ENCODE results near the gene TRIM45.

DNA sequence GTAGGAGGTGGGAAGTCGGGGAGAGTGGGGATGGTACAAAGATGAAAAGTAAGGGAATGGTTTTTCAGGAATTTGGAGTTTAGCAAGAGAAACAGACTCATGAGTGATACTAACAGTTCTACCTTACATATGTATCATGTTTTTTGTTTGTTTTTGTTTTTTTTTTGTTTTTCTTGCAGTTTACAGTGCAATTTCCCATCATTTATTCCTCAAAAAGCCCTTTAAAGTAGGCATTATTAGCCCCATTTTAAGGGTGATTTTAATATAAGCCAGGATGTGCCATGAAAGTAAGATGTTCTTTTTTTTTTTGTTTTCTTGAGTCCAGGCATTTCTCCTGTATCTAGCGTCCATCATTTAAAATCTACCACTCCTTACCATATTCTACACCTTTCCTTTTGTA, 13.8 kb upstream of the TRIM45 start:
- TF ChIP-seq FOS (IDR thresholded peaks at IDR 0.05; ENCODE audit: low read depth, low read length) (no peak), CTCF (conservative IDR thresholded peaks at IDR 0.05; ENCODE audit: low read depth, low read length) (no peak), MAZ (IDR thresholded peaks at IDR 0.05; ENCODE audit: borderline replicate concordance, low read depth, low read length) (no peak), NFE2L2 (IDR thresholded peaks at IDR 0.05; ENCODE audit: low read depth, low read length) (no peak), MXI1 (IDR thresholded peaks at IDR 0.05; ENCODE audit: borderline replicate concordance, low read depth, low read length) (no peak), POLR2A (IDR thresholded peaks at IDR 0.05; ENCODE audit: low read depth, low read length) (no peak), RFX5 (IDR thresholded peaks at IDR 0.05; ENCODE audit: low read depth, low read length) (no peak), ELK1 (IDR thresholded peaks at IDR 0.05; ENCODE audit: borderline replicate concordance, low read depth, low read length) (no peak), CEBPB (IDR thresholded peaks at IDR 0.05; ENCODE audit: low read depth, low read length) (no peak), MAFK (IDR thresholded peaks at IDR 0.05; ENCODE audit: low read depth, low read length) (no peak)

All from IMR-90 (cell line).